MM.1S (cell line): ENCODE measurements around the gene C9orf43.

Experiments used
- DNase-seq: peaks from one replicate; pipeline ENCODE4 v3.0.0-alpha.2; 2015
- H2AFZ ChIP-seq: fragments of 300-600 bp; sonication (generic); 2 replicates; pipeline ENCODE4 v1.6.0; 2016; ENCODE audit warnings: antibody characterized with exemption, low read length
- H3F3A ChIP-seq: fragments of 300-600 bp; sonication (generic); 2 replicates; pipeline ENCODE4 v1.6.1; 2016; ENCODE audit warnings: mild to moderate bottlenecking, antibody characterized with exemption, low read length, moderate library complexity, mixed read lengths; ENCODE audit not compliant: insufficient read depth
- H3K27ac ChIP-seq: fragments of 300-600 bp; sonication (generic); 2 replicates; pipeline ENCODE4 v1.5.1; 2016; ENCODE audit warnings: mild to moderate bottlenecking, low read length
- H3K27me3 ChIP-seq: fragments of 300-600 bp; sonication (generic); replicated peaks from 2 replicates; pipeline ENCODE4 v1.6.0; 2016; ENCODE audit warnings: low read length; ENCODE audit not compliant: insufficient read depth
- H3K36me3 ChIP-seq: fragments of 300-600 bp; sonication (generic); replicated peaks from 2 replicates; pipeline ENCODE4 v1.6.1; 2016; ENCODE audit warnings: mild to moderate bottlenecking, low read length, mixed read lengths; ENCODE audit not compliant: insufficient read depth
- H3K4me1 ChIP-seq: fragments of 300-600 bp; sonication (generic); 2 replicates; pipeline ENCODE4 v1.6.1; 2016; ENCODE audit warnings: low read length, mixed read lengths
- H3K4me2 ChIP-seq: fragments of 300-600 bp; sonication (generic); 2 replicates; pipeline ENCODE4 v1.6.0; 2016; ENCODE audit warnings: low read depth, low read length
- H3K4me3 ChIP-seq: fragments of 300-600 bp; sonication (generic); 2 replicates; pipeline ENCODE4 v1.5.1; 2016; ENCODE audit warnings: low read length, mixed read lengths
- H3K79me2 ChIP-seq: fragments of 300-600 bp; sonication (generic); 2 replicates; pipeline ENCODE4 v1.6.1; 2016; ENCODE audit warnings: mixed run types, low read length, mixed read lengths
- H3K9ac ChIP-seq: fragments of 300-600 bp; sonication (generic); 2 replicates; pipeline ENCODE4 v1.6.1; 2016; ENCODE audit warnings: low read length, mixed read lengths
- H3K9me2 ChIP-seq: fragments of 300-600 bp; sonication (generic); replicated peaks from 2 replicates; pipeline ENCODE4 v1.6.1; 2016; ENCODE audit warnings: mild to moderate bottlenecking, low read length, mixed read lengths; ENCODE audit not compliant: insufficient read depth
- H3K9me3 ChIP-seq: fragments of 300-600 bp; sonication (generic); replicated peaks from 2 replicates; pipeline ENCODE4 v1.6.1; 2016; ENCODE audit warnings: mild to moderate bottlenecking, low read length, mixed read lengths; ENCODE audit not compliant: insufficient read depth
- H4K20me1 ChIP-seq: fragments of 300-600 bp; sonication (generic); 2 replicates; pipeline ENCODE4 v1.6.1; 2016; ENCODE audit warnings: mild to moderate bottlenecking, low read length, moderate library complexity, mixed read lengths; ENCODE audit not compliant: insufficient read depth
- CTCF ChIP-seq: fragments of 300-600 bp; sonication (generic); IDR thresholded peaks from 2 replicates; pipeline ENCODE4 v1.5.1; 2016; ENCODE audit warnings: antibody characterized with exemption, low read length, mixed read lengths
- EZH2 ChIP-seq: fragments of 300-600 bp; sonication (generic); optimal IDR thresholded peaks from 2 replicates; pipeline ENCODE3; 2017; ENCODE audit warnings: low read depth, mild to moderate bottlenecking, antibody characterized with exemption, low read length, mixed read lengths
- EZH2phosphoT487 ChIP-seq: fragments of 300-600 bp; sonication (generic); IDR thresholded peaks from 2 replicates; pipeline ENCODE4 v1.6.1; 2018; ENCODE audit warnings: antibody characterized with exemption, low read length

The C9orf43 gene

DNA sequence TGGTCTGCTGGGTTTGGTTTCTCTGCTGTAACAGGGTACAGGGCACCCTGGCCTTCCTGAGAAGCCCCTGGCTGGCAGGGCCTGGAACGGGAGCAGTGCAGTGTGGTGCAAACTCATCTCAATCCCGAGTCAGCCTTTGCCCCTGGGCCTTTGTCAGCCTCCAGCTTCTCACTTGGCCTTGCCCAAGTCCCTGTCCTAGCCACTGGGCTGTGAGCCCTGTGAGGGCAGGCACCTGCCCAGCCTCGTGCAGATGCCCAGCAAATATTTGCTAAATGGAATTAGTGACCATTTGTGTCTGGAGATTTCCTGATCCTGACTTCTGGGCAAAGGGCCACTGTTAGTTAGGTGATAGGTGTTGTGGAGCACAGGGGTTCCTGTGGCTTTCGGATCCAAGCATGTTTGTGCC is 66.0 kb downstream of the C9orf43 start:
- no peak overlapping the region for H2AFZ ChIP-seq
- no peaks in the 10 kb centered on the region for H3K9me3 ChIP-seq
- no peak overlapping the region for H3K4me2 ChIP-seq
- H3K36me3 ChIP-seq = no peaks in the 10 kb centered on the region
- peaks cover 6% of the 10 kb centered on the region; the same call in 1 of the 2 replicates for H3K4me1 ChIP-seq
- no peaks in the 10 kb centered on the region for H3K79me2 ChIP-seq
- H3K4me3 ChIP-seq = no peak overlapping the region
- DNase-seq = no peak
- H4K20me1 ChIP-seq = no peaks in the 10 kb centered on the region
- TF ChIP-seq EZH2phosphoT487 (no peak), EZH2 (no peak), CTCF (no peak)
- no peak overlapping the region for H3K9ac ChIP-seq
- no peaks in the 10 kb centered on the region for H3K27me3 ChIP-seq
- H3K27ac ChIP-seq = no peak overlapping the region
- no peaks in the 10 kb centered on the region for H3F3A ChIP-seq
- H3K9me2 ChIP-seq = no peaks in the 10 kb centered on the region

DNA sequence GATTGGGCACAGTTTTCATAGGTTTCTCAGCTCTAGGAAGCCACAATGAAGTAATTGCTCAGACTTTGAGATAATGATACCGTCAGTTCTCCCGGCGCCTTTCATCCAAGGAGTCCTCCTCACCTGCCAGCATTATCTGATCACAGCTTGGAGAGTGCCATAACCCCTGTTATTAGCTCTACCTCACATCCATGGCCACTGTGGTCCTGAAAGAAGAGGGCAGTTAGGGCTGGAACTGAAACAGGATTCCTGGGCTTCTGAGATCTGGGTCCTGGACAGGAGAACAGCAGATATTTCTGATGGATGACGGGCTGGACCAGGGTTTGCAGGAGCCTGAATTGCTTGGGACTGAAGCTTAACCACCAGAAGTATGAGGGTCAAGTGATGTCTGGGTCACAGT is 66.5 kb downstream of the C9orf43 start:
- H3K27me3 ChIP-seq = no peaks in the 10 kb centered on the region
- TF ChIP-seq EZH2 (no peak), CTCF (no peak)
- H3K9me2 ChIP-seq = no peaks in the 10 kb centered on the region
- no peaks in the 10 kb centered on the region for H3K36me3 ChIP-seq
- H3K4me2 ChIP-seq = no peak overlapping the region
- no peak overlapping the region for H3K9ac ChIP-seq
- H3K9me3 ChIP-seq = no peaks in the 10 kb centered on the region
- H2AFZ ChIP-seq = no peak overlapping the region
- peaks cover 6% of the 10 kb centered on the region; the same call in 1 of the 2 replicates for H3K4me1 ChIP-seq
- no peak overlapping the region for H3K4me3 ChIP-seq
- H3K79me2 ChIP-seq = no peaks in the 10 kb centered on the region
- H3F3A ChIP-seq = no peaks in the 10 kb centered on the region
- H3K27ac ChIP-seq = no peak overlapping the region
- DNase-seq = no peak
- no peaks in the 10 kb centered on the region for H4K20me1 ChIP-seq

GRCh38 chr9:113477661-113478060 is 67.1 kb downstream of the C9orf43 start:
- peak; percentile 25 for DNase-seq
- H4K20me1 ChIP-seq = no peaks in the 10 kb centered on the region
- H3K4me2 ChIP-seq = no peak overlapping the region
- no peaks in the 10 kb centered on the region for H3K79me2 ChIP-seq
- no peaks in the 10 kb centered on the region for H3K9me2 ChIP-seq
- TF ChIP-seq CTCF (no peak), EZH2phosphoT487 (no peak), EZH2 (no peak)
- no peak overlapping the region for H3K4me3 ChIP-seq
- no peaks in the 10 kb centered on the region for H3K27me3 ChIP-seq
- H3K9me3 ChIP-seq = no peaks in the 10 kb centered on the region
- no peak overlapping the region for H3K27ac ChIP-seq
- H3K9ac ChIP-seq = no peak overlapping the region
- H3F3A ChIP-seq = no peaks in the 10 kb centered on the region
- no peaks in the 10 kb centered on the region for H3K36me3 ChIP-seq
- H3K4me1 ChIP-seq = peaks cover 6% of the 10 kb centered on the region; the same call in 1 of the 2 replicates
- no peak overlapping the region for H2AFZ ChIP-seq
